Neural crest cell (in vitro differentiated cells): ENCODE measurements around the gene OR8B12. TPM values are rescaled to one million over a fixed set of nuclear protein-coding genes. Genes with fewer than 3 reads are reported as not detected.
A peak's percentile ranks its signal among the peaks of the same experiment; 100 is the strongest.

Experiments
- DNase-seq: peaks from one replicate; pipeline ENCODE4 v3.0.0; 2021; ENCODE audit warnings: low read depth, mixed read lengths, low spot score
- H3K27ac Mint-ChIP-seq: one replicate; pipeline ENCODE4 v1.8.0; 2021; ENCODE audit warnings: mild to moderate bottlenecking, mixed read lengths; ENCODE audit not compliant: unreplicated experiment
- H3K27me3 Mint-ChIP-seq: 2 replicates; pipeline ENCODE4 v1.8.0; 2021; ENCODE audit warnings: low read depth, mild to moderate bottlenecking, mixed read lengths
- H3K36me3 Mint-ChIP-seq: 2 replicates; pipeline ENCODE4 v1.8.0; 2021; ENCODE audit warnings: low read depth, mild to moderate bottlenecking, mixed read lengths
- H3K4me1 Mint-ChIP-seq: 2 replicates; pipeline ENCODE4 v1.8.0; 2021; ENCODE audit warnings: mixed read lengths
- H3K4me3 Mint-ChIP-seq: one replicate; pipeline ENCODE4 v1.8.0; 2021; ENCODE audit warnings: mild to moderate bottlenecking, mixed read lengths
- H3K9me3 Mint-ChIP-seq: 2 replicates; pipeline ENCODE4 v1.8.0; 2021; ENCODE audit warnings: mixed read lengths
- total RNA-seq: library from RNA; stranded (reverse); gene quantifications from 2 replicates; pipeline ENCODE4 v1.2.1, GENCODE V29; 2021
- TF ChIP-seq, protein P1 (sequence below): fragments of 200-600 bp; sonication (generic); conservative IDR thresholded peaks from 2 replicates; pipeline ENCODE4 v1.5.0; 2021; ENCODE audit warnings: antibody characterized with exemption, mild to moderate bottlenecking

Gene OR8B12
- total RNA-seq, 1 donor from 2014 or later = not detected

- TF ChIP-seq, protein P1, sequence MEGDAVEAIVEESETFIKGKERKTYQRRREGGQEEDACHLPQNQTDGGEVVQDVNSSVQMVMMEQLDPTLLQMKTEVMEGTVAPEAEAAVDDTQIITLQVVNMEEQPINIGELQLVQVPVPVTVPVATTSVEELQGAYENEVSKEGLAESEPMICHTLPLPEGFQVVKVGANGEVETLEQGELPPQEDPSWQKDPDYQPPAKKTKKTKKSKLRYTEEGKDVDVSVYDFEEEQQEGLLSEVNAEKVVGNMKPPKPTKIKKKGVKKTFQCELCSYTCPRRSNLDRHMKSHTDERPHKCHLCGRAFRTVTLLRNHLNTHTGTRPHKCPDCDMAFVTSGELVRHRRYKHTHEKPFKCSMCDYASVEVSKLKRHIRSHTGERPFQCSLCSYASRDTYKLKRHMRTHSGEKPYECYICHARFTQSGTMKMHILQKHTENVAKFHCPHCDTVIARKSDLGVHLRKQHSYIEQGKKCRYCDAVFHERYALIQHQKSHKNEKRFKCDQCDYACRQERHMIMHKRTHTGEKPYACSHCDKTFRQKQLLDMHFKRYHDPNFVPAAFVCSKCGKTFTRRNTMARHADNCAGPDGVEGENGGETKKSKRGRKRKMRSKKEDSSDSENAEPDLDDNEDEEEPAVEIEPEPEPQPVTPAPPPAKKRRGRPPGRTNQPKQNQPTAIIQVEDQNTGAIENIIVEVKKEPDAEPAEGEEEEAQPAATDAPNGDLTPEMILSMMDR = no peak
- H3K9me3 Mint-ChIP-seq = no peaks in the 10 kb centered on the region
- H3K27me3 Mint-ChIP-seq = peaks cover 17% of the 10 kb centered on the region
- DNase-seq = no peak
- no peaks in the 10 kb centered on the region for H3K4me1 Mint-ChIP-seq
- H3K36me3 Mint-ChIP-seq = no peaks in the 10 kb centered on the region
- H3K4me3 Mint-ChIP-seq = no peak overlapping the region
- H3K27ac Mint-ChIP-seq = no peak overlapping the region
Observed at GRCh38 chr11:124514131-124514530, 29.3 kb downstream of the OR8B12 start.

DNA sequence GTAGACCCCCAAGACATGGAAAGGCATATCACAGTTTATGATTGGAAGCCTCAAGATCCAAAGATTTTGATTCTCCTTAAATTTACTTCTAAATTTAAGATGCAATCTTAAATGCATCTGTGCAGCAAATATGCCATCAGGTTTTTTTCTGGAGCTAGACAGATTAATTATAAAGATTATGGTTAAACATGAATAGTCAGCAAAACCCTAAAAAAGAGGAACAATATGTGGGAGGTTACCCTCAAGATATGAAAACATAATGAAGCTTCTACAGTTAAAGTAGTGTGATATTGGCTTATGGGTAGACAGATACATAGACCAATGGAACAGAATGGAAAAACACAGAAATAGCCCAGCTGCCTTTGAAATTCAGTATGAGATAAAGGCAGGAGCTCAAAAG lies 31.7 kb downstream of the OR8B12 start:
- H3K36me3 Mint-ChIP-seq = no peaks in the 10 kb centered on the region
- H3K9me3 Mint-ChIP-seq = peaks cover 2% of the 10 kb centered on the region
- H3K4me1 Mint-ChIP-seq = no peaks in the 10 kb centered on the region
- H3K27ac Mint-ChIP-seq = no peak overlapping the region
- peaks cover 23% of the 10 kb centered on the region for H3K27me3 Mint-ChIP-seq
- no peak overlapping the region for H3K4me3 Mint-ChIP-seq
- TF ChIP-seq, protein P1 = no peak
- DNase-seq = no peak

DNA sequence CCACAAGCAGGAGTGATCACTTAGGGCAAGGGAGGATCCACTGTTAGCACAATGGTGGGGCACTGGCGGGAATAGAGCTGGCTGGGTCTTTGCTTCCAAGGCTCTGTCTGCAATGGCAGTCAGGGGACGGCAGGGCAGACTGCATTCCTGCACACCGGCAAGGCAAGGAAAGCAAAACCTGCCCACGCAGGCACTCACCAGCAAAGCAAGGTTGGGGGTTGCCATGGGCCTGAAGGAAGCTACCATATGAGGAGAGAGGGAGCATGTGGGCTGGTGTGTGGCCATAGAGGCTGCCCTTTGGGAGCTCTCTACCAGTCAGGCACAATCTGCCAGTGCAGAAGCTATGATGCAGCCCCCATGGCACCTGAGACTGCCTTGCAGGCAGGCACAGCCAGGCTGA lies 33.2 kb downstream of the OR8B12 start:
- Mint-ChIP-seq H3K9me3 (peaks cover 2% of the 10 kb centered on the region), H3K4me3 (no peak overlapping the region), H3K27me3 (peaks cover 18% of the 10 kb centered on the region), H3K4me1 (no peaks in the 10 kb centered on the region), H3K36me3 (no peaks in the 10 kb centered on the region), H3K27ac (no peak overlapping the region)
- TF ChIP-seq, protein P1 = no peak
- no peak for DNase-seq

GRCh38 chr11:124499711-124500110 lies 43.7 kb downstream of the OR8B12 start:
- no peaks in the 10 kb centered on the region for H3K36me3 Mint-ChIP-seq
- peaks cover 15% of the 10 kb centered on the region for H3K27me3 Mint-ChIP-seq
- H3K4me3 Mint-ChIP-seq = no peak overlapping the region
- peak overlapping the region; percentile 38 for H3K27ac Mint-ChIP-seq
- DNase-seq = no peak
- no peaks in the 10 kb centered on the region for H3K4me1 Mint-ChIP-seq
- H3K9me3 Mint-ChIP-seq = no peaks in the 10 kb centered on the region
- TF ChIP-seq, protein P1 = no peak

- H3K9me3 Mint-ChIP-seq = no peaks in the 10 kb centered on the region
- H3K27me3 Mint-ChIP-seq = peaks cover 17% of the 10 kb centered on the region
- TF ChIP-seq, protein P1 = no peak
- H3K4me1 Mint-ChIP-seq = no peaks in the 10 kb centered on the region
- H3K4me3 Mint-ChIP-seq = no peak overlapping the region
- no peak for DNase-seq
- no peak overlapping the region for H3K27ac Mint-ChIP-seq
- H3K36me3 Mint-ChIP-seq = no peaks in the 10 kb centered on the region
Observed at GRCh38 chr11:124493016-124493655, 50.3 kb downstream of the OR8B12 start.

Other genes starting within 250 kb of the OR8B12 start
- not detected in 2 replicates for gene OR8D1, start 229.7 kb downstream of the OR8B12 start, total RNA-seq
- not detected in 2 replicates for gene OR8D2, start 223.5 kb downstream of the OR8B12 start, total RNA-seq
- not detected in 2 replicates for gene OR8B2, start 159.2 kb downstream of the OR8B12 start, total RNA-seq
- gene OR8B3, start 144.6 kb downstream of the OR8B12 start, total RNA-seq = not detected in 2 replicates
- not detected in 2 replicates for gene OR8B4, start 118.8 kb downstream of the OR8B12 start, total RNA-seq
- not detected in 2 replicates for gene OR8B8, start 98.0 kb downstream of the OR8B12 start, total RNA-seq
- not detected in 2 replicates for gene OR8A1, start 26.3 kb upstream of the OR8B12 start, total RNA-seq
- not detected in 2 replicates for gene PANX3, start 67.8 kb upstream of the OR8B12 start, total RNA-seq
- 23.0 and 27.3 TPM in 2 replicates for gene TBRG1, start 79.2 kb upstream of the OR8B12 start, total RNA-seq
- gene SIAE, start 130.1 kb upstream of the OR8B12 start, total RNA-seq = 5.3 and 5.9 TPM in 2 replicates
- 18.2 and 19.1 TPM in 2 replicates for gene SPA17, start 130.2 kb upstream of the OR8B12 start, total RNA-seq
- 30.3 and 30.7 TPM in 2 replicates for gene NRGN, start 196.3 kb upstream of the OR8B12 start, total RNA-seq
- gene VSIG2, start 208.6 kb upstream of the OR8B12 start, total RNA-seq = not detected in 2 replicates
- 0.96 and 1.1 TPM in 2 replicates for gene ESAM, start 218.6 kb upstream of the OR8B12 start, total RNA-seq